ENCODE measurements around the gene ASIC1.
A peak's percentile ranks its signal among the peaks of the same experiment; 100 is the strongest.

Gene ASIC1

DNA sequence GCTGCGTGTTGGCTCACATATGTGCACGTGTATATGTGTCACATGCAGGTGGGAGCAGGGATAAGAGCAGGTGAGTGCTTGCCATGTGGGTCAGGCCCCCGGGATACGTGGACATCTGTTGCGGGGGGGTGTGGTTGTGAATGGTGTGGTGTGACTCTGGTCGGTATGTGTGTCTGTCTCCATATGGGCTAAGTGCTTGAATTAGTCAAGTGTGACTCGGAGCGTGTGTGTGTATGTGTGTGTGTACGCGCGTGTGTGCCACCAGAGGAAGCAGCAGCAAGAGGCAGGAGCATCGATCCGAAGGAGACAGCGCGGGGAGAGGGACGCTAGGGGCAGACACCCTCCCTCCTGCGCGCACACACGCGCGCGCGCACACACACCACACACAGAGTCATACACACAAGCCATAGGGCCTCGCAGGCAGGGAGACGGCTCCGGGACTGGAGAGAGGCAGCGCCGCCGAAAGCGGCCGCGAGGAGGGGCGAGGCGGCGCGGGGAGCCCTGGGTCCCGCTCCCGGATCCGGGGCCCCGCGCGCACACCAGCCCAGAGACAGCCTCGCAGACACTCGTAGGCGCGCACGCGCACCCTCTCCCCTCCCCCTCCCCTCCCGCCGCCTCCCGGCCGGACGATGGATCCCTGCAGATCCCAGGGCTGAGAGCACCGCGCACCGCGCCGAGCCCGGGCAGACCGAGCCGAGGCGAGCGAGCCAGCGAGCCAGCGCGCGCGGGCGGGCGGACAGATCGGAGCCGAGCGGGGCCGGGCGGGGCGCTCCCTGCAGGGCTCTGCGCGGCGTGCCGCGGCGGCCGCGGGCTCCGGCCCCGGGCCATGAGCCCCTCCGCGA, at the start of gene ASIC1:
Gene ASIC1 (plus strand): TSS at position 597 of the 842 bp plus-strand sequence. CDS start 1,171 bp downstream, outside the sequence.
- peak within 1 kb of the TSS; percentile 54 for H3K9ac ChIP-seq (ENCODE audit: low read length)
- no peak within 1 kb of the TSS for H3K27ac ChIP-seq (ENCODE audit: low read depth, low read length)
- H3K27me3 ChIP-seq (ENCODE audit: low read length): no peaks in the 10 kb centered on the region

GRCh38 chr12:50013361-50014147, 43.8 kb upstream of the ASIC1 start:
- H3K4me2 ChIP-seq (ENCODE audit: low read depth, low read length, poor library complexity, severe bottlenecking): no peak overlapping the region
- no peak overlapping the region for H3K4me3 ChIP-seq (ENCODE audit: insufficient read depth, low read length, poor library complexity, severe bottlenecking)
- no peaks in the 10 kb centered on the region for H3K9me2 ChIP-seq (replicated peaks; ENCODE audit: insufficient read depth, low read length)
- peaks cover 5% of the 10 kb centered on the region; the same call in 1 of the 2 replicates for H4K20me1 ChIP-seq (ENCODE audit: low read depth, low read length)
- no peaks in the 10 kb centered on the region for H3F3A ChIP-seq (ENCODE audit: insufficient read depth)
- peaks cover 34% of the 10 kb centered on the region; the same call in 1 of the 2 replicates for H3K36me3 ChIP-seq (ENCODE audit: low read length)
- no peak overlapping the region for H3K27ac ChIP-seq (ENCODE audit: low read depth, low read length)
- no peak overlapping the region for H2AFZ ChIP-seq (ENCODE audit: low read depth, low read length, severe bottlenecking)
- H3K9ac ChIP-seq (ENCODE audit: low read length): no peak overlapping the region
- TF ChIP-seq CTCF (IDR thresholded peaks at IDR 0.05; ENCODE audit: insufficient read depth, low read length, poor library complexity, severe bottlenecking) (no peak), EZH2phosphoT487 (conservative IDR thresholded peaks at IDR 0.05; ENCODE audit: low read length) (no peak)
- H3K79me2 ChIP-seq (ENCODE audit: insufficient read depth, low read length): peaks cover 68% of the 10 kb centered on the region
- no peaks in the 10 kb centered on the region for H3K27me3 ChIP-seq (ENCODE audit: low read length)
- H3K9me3 ChIP-seq (ENCODE audit: insufficient read depth, low read length): no peaks in the 10 kb centered on the region

More for the DNA sequence above, at the start of gene ASIC1:
- Histone ChIP-seq H3K9me2 (replicated peaks; ENCODE audit: insufficient read depth, low read length) (no peaks in the 10 kb centered on the region), H3K9me3 (ENCODE audit: insufficient read depth, low read length) (no peaks in the 10 kb centered on the region), H2AFZ (ENCODE audit: low read depth, low read length, severe bottlenecking) (peak within 1 kb of the TSS; percentile 55), H3K79me2 (ENCODE audit: insufficient read depth, low read length) (no peaks in the 10 kb centered on the region), H4K20me1 (ENCODE audit: low read depth, low read length) (no peaks in the 10 kb centered on the region), H3K36me3 (ENCODE audit: low read length) (no peaks in the 10 kb centered on the region), H3K4me2 (ENCODE audit: low read depth, low read length, poor library complexity, severe bottlenecking) (peak within 1 kb of the TSS; percentile 65), H3F3A (ENCODE audit: insufficient read depth) (no peaks in the 10 kb centered on the region), H3K4me3 (ENCODE audit: insufficient read depth, low read length, poor library complexity, severe bottlenecking) (peak within 1 kb of the TSS; percentile 63)
- TF ChIP-seq CTCF (IDR thresholded peaks at IDR 0.05; ENCODE audit: insufficient read depth, low read length, poor library complexity, severe bottlenecking): no peak
- no peak for TF ChIP-seq EZH2phosphoT487 (conservative IDR thresholded peaks at IDR 0.05; ENCODE audit: low read length)

DNA sequence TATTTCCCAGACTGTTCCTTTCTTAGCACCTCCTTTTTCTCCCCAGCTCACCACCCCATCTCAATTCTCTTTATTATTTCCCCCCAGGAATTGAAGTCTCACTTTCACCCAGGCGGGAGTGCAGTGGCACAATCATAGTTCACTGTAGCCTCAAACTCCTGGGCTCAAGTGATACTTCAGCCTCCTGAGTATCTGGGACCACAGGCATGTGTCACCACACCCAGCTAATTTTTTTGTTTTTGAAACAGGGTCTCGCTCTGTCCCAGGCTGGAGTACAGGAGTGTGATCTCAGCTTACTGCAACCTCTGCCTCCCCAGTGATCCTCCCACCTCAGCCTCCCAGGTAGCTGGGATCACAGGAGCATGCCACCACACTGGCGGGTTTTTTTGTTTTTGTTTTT, 43.1 kb upstream of the ASIC1 start:
- peaks cover 31% of the 10 kb centered on the region; the same call in 1 of the 2 replicates for H3K36me3 ChIP-seq (ENCODE audit: low read length)
- no peak overlapping the region for H3K27ac ChIP-seq (ENCODE audit: low read depth, low read length)

More for the DNA sequence above, 43.1 kb upstream of the ASIC1 start:
- Histone ChIP-seq H3K4me2 (ENCODE audit: low read depth, low read length, poor library complexity, severe bottlenecking) (no peak overlapping the region), H3K9ac (ENCODE audit: low read length) (no peak overlapping the region), H4K20me1 (ENCODE audit: low read depth, low read length) (peaks cover 12% of the 10 kb centered on the region; the same call in 1 of the 2 replicates), H3K27me3 (ENCODE audit: low read length) (no peaks in the 10 kb centered on the region), H3K9me2 (replicated peaks; ENCODE audit: insufficient read depth, low read length) (no peaks in the 10 kb centered on the region), H3K9me3 (ENCODE audit: insufficient read depth, low read length) (no peaks in the 10 kb centered on the region), H3F3A (ENCODE audit: insufficient read depth) (no peaks in the 10 kb centered on the region), H3K4me3 (ENCODE audit: insufficient read depth, low read length, poor library complexity, severe bottlenecking) (no peak overlapping the region), H2AFZ (ENCODE audit: low read depth, low read length, severe bottlenecking) (no peak overlapping the region), H3K79me2 (ENCODE audit: insufficient read depth, low read length) (peaks cover 68% of the 10 kb centered on the region)
- TF ChIP-seq EZH2phosphoT487 (conservative IDR thresholded peaks at IDR 0.05; ENCODE audit: low read length): no peak

All from SU-DHL-6 (cell line).